ENCODE results near the gene CAMK1. TPM values are rescaled to one million over a fixed set of nuclear protein-coding genes. Genes with fewer than 3 reads are reported as not detected.

CAMK1 gene
- total and polyA plus RNA-seq, 2 of the 4 experiments (the other 2 are of a cell fraction): 33.3 to 36.4 TPM

DNA sequence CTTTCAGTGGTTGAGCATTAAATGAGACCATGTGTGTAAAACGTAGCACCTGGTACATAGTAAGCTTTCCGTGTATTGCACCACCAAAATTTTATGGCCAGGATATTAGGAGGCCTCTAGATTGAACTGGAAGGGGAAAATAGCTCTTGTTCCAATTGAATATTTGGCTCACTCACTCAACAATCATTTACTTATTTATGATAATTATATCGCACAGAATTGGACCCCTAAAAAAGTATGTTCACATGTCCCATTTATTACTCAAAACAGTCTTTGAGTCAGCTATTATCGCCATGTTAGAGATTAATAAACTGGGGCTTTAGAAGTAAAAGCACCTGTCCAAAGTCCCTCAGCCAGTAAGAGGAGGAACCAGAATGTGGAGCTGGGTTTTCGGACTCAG is 35.2 kb upstream of the CAMK1 start:
- H2AK5ac ChIP-seq (ENCODE audit: low read depth, low read length): no peak overlapping the region
- no peak overlapping the region for H3K4me3 ChIP-seq (ENCODE audit: insufficient read depth, low read depth, low read length)
- peaks cover 5% of the 10 kb centered on the region for H3K9me1 ChIP-seq (ENCODE audit: insufficient read depth, low read length)
- no peak overlapping the region for H4K5ac ChIP-seq (ENCODE audit: low read depth, low read length)
- dilution Hi-C loops (cut with HindIII; ENCODE audit: low sequenced_read_pairs, unreplicated experiment) (no loop called here), in situ Hi-C loops (cut with MboI; ENCODE audit: low sequenced_read_pairs) (no loop called here), intact Hi-C loops (cut with micrococcal nuclease) (no loop called here)
- H3K23ac ChIP-seq (ENCODE audit: low read depth, low read length): no peak overlapping the region
- no peak overlapping the region for H3K56ac ChIP-seq (ENCODE audit: extremely low read depth, insufficient read depth, low read length)
- DNase-seq (no peak), ATAC-seq (ENCODE audit: low read depth) (no peak)
- H4K91ac ChIP-seq (ENCODE audit: insufficient read depth, low read depth, low read length): no peak overlapping the region
- H4K8ac ChIP-seq (ENCODE audit: low read depth in 2 of 2, low read length in 2 of 2): no peak overlapping the region
- H3K36me3 ChIP-seq (ENCODE audit: control insufficient read depth, insufficient read depth, low read length): peaks cover 60% of the 10 kb centered on the region
- H2AK9ac ChIP-seq (replicated peaks; ENCODE audit: low read depth, low read length, poor library complexity): no peak overlapping the region
- ChIA-PET POLR2A (ENCODE audit: unreplicated experiment) (no interaction called here), CTCF (no interaction called here)
- no peak overlapping the region for H3K18ac ChIP-seq (ENCODE audit: low read depth, low read length)
- WGBS, 2 experiments (ENCODE audit: extremely low coverage in 2 of 2, insufficient read length in 1 of 2): 100% methylated on average over 1 of the region's 5 CpGs; no CpG with 5 or more reads in 1 of the 2 experiments
- no peak overlapping the region for H2BK120ac ChIP-seq (ENCODE audit: low read depth, low read length)
- no peak for TF ChIP-seq MXI1 (IDR thresholded peaks at IDR 0.05; ENCODE audit: borderline replicate concordance, low read depth, low read length)
- TF ChIP-seq, protein P1, sequence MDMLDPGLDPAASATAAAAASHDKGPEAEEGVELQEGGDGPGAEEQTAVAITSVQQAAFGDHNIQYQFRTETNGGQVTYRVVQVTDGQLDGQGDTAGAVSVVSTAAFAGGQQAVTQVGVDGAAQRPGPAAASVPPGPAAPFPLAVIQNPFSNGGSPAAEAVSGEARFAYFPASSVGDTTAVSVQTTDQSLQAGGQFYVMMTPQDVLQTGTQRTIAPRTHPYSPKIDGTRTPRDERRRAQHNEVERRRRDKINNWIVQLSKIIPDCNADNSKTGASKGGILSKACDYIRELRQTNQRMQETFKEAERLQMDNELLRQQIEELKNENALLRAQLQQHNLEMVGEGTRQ (IDR thresholded peaks at IDR 0.05; ENCODE audit: low read depth, low read length): no peak
- TF ChIP-seq CTCF (conservative IDR thresholded peaks at IDR 0.05; ENCODE audit: low read depth, low read length): no peak
- TF ChIP-seq SMC3 (IDR thresholded peaks at IDR 0.05; ENCODE audit: low read depth, low read length): no peak
- TF ChIP-seq RFX5 (IDR thresholded peaks at IDR 0.05; ENCODE audit: low read depth, low read length): no peak
- TF ChIP-seq NFE2L2 (IDR thresholded peaks at IDR 0.05; ENCODE audit: low read depth, low read length): no peak
- no peak for TF ChIP-seq RCOR1 (IDR thresholded peaks at IDR 0.05; ENCODE audit: insufficient replicate concordance, low read length)
- TF ChIP-seq RAD21 (IDR thresholded peaks at IDR 0.05; ENCODE audit: low read length): no peak
- TF ChIP-seq CHD1 (IDR thresholded peaks at IDR 0.05; ENCODE audit: low read depth, low read length): no peak
- peaks cover 26% of the 10 kb centered on the region for H4K20me1 ChIP-seq (ENCODE audit: insufficient read depth, low read length)
- no peak overlapping the region for H2BK15ac ChIP-seq (ENCODE audit: low read depth, low read length)
- H3K4ac ChIP-seq (ENCODE audit: low read depth, low read length): no peak overlapping the region
- no peak overlapping the region for H3K9ac ChIP-seq (ENCODE audit: low read depth, low read length)
- H3K9me3 ChIP-seq (ENCODE audit: control insufficient read depth, insufficient read depth, low read length): no peaks in the 10 kb centered on the region
- H3K14ac ChIP-seq (replicated peaks; ENCODE audit: low read depth, low read length): no peak overlapping the region
- peaks cover 14 to 34% of the 10 kb centered on the region in 2 experiments for H3K79me1 ChIP-seq (ENCODE audit: low read depth in 1 of 2, low read length in 2 of 2)
- peaks cover 12% of the 10 kb centered on the region for H3K4me1 ChIP-seq (ENCODE audit: control insufficient read depth, insufficient read depth, low read length)
- no peaks in the 10 kb centered on the region for H3K27me3 ChIP-seq (ENCODE audit: control insufficient read depth, insufficient read depth, low read length)
- no peak overlapping the region for H3K4me2 ChIP-seq (ENCODE audit: low read depth, low read length)
- H2AFZ ChIP-seq (replicated peaks; ENCODE audit: low read length, poor library complexity): no peak overlapping the region
- H2BK20ac ChIP-seq (ENCODE audit: low read depth, low read length): no peak overlapping the region
- no TSS peak for BruUV-seq (replicated peaks)
- H2BK5ac ChIP-seq (ENCODE audit: low read depth, low read length, poor library complexity, severe bottlenecking): peak overlapping the region; percentile 82
- no peak overlapping the region for H3K27ac ChIP-seq (ENCODE audit: insufficient read depth, low read length)

Measured in IMR-90 (cell line).